Neuronal stem cell (in vitro differentiated cells): ENCODE measurements around the gene ZNF92.
"Not testable (repeated sequence)": the region's sequence is repeated elsewhere in the genome, so short reads cannot be mapped to it uniquely, and the experiment has no call there.

Experiments used
- DNase-seq: peaks from one replicate; pipeline ENCODE4 v3.0.0-alpha.2; 2013; ENCODE audit warnings: low spot score
- H2AFZ ChIP-seq: one replicate; pipeline ENCODE4 v1.6.1; 2013; ENCODE audit warnings: mild to moderate bottlenecking, low read length, inconsistent platforms
- H2AK5ac ChIP-seq: 2 replicates; pipeline ENCODE4 v1.6.1; 2013; ENCODE audit warnings: low read depth, mild to moderate bottlenecking, inconsistent platforms, low read length, moderate library complexity, mixed read lengths
- H2BK120ac ChIP-seq: 2 replicates; pipeline ENCODE4 v1.6.1; 2013; ENCODE audit warnings: low read depth, mild to moderate bottlenecking, inconsistent platforms, low read length, moderate library complexity, mixed read lengths
- H2BK12ac ChIP-seq: one replicate; pipeline ENCODE4 v1.6.1; 2013; ENCODE audit warnings: low read length, inconsistent platforms
- H2BK15ac ChIP-seq: 2 replicates; pipeline ENCODE4 v1.6.1; 2013; ENCODE audit warnings: mild to moderate bottlenecking, low read length, inconsistent platforms, mixed read lengths
- H2BK5ac ChIP-seq: one replicate; pipeline ENCODE4 v1.6.1; 2013; ENCODE audit warnings: inconsistent platforms, mild to moderate bottlenecking, low read length, moderate library complexity
- H3K14ac ChIP-seq: one replicate; pipeline ENCODE4 v1.6.1; 2013; ENCODE audit warnings: low read length, inconsistent platforms
- H3K18ac ChIP-seq: 2 replicates; pipeline ENCODE4 v1.6.1; 2013; ENCODE audit warnings: low read length, inconsistent platforms
- H3K23ac ChIP-seq: 2 replicates; pipeline ENCODE4 v1.6.1; 2013; ENCODE audit warnings: low read depth, mild to moderate bottlenecking, mixed read lengths, low read length, inconsistent platforms; ENCODE audit not compliant: poor library complexity
- H3K27ac ChIP-seq: replicated peaks from 3 replicates; pipeline ENCODE4 v1.5.1; 2013; ENCODE audit warnings: low read length, inconsistent platforms
- H3K27me3 ChIP-seq, 3 experiments: 2 replicates each; pipeline ENCODE4 v1.6.1; 2013; ENCODE audit warnings: low read length in 3 of 3, mild to moderate bottlenecking in 2 of 3, inconsistent platforms in 1 of 3, low read depth in 1 of 3, mixed read lengths in 1 of 3, moderate library complexity in 1 of 3; ENCODE audit not compliant: control insufficient read depth in 3 of 3, insufficient read depth in 3 of 3
- H3K36me3 ChIP-seq, 2 donors: replicated peaks in 1 of 2; 2 replicates each; pipeline ENCODE4 v1.6.1; 2013; ENCODE audit warnings: low read length in 2 of 2; ENCODE audit not compliant: control insufficient read depth in 2 of 2, insufficient read depth in 2 of 2
- H3K4ac ChIP-seq: 2 replicates; pipeline ENCODE4 v1.6.1; 2013; ENCODE audit warnings: inconsistent platforms, mild to moderate bottlenecking, low read length, moderate library complexity
- H3K4me1 ChIP-seq, 2 donors: 1 replicate in 1 of 2; 2 replicates in 1 of 2; pipeline ENCODE4 v1.6.1; 2013; ENCODE audit warnings: low read length in 2 of 2, low read depth in 1 of 2; ENCODE audit not compliant: control insufficient read depth in 2 of 2, insufficient read depth in 1 of 2
- H3K4me2 ChIP-seq: one replicate; pipeline ENCODE4 v1.6.1; 2013; ENCODE audit warnings: mild to moderate bottlenecking, low read length, inconsistent platforms; ENCODE audit not compliant: insufficient read depth, poor library complexity, severe bottlenecking
- H3K4me3 ChIP-seq, 2 donors: 2 replicates each; pipeline ENCODE4 v1.5.1; 2013; ENCODE audit warnings: low read length in 2 of 2, mild to moderate bottlenecking in 2 of 2, inconsistent platforms in 1 of 2, moderate library complexity in 1 of 2
- H3K79me1 ChIP-seq: one replicate; pipeline ENCODE4 v1.6.1; 2013; ENCODE audit warnings: low read depth, mild to moderate bottlenecking, inconsistent platforms, low read length, moderate library complexity
- H3K9ac ChIP-seq: one replicate; pipeline ENCODE4 v1.6.1; 2013; ENCODE audit warnings: mild to moderate bottlenecking, low read depth, low read length, inconsistent platforms; ENCODE audit not compliant: poor library complexity
- H3K9me3 ChIP-seq, 2 donors: replicated peaks in 1 of 2; 2 replicates each; pipeline versions ENCODE3 to v1.6.1; 2013; ENCODE audit warnings: low read length in 2 of 2, mild to moderate bottlenecking in 2 of 2, inconsistent platforms in 1 of 2, low read depth in 1 of 2, mixed read lengths in 1 of 2, moderate library complexity in 1 of 2; ENCODE audit not compliant: control insufficient read depth in 2 of 2, insufficient read depth in 1 of 2
- H4K8ac ChIP-seq: one replicate; pipeline ENCODE4 v1.6.1; 2013; ENCODE audit warnings: low read depth, mild to moderate bottlenecking, inconsistent platforms, low read length, moderate library complexity
- H4K91ac ChIP-seq: one replicate; pipeline ENCODE4 v1.6.1; 2013; ENCODE audit warnings: low read length, low read depth, mild to moderate bottlenecking, inconsistent platforms; ENCODE audit not compliant: poor library complexity
- WGBS, 2 donors: extraction: QIAGEN DNeasy Blood & Tissue Kit; methylation state at CpG; one replicate each; pipeline ENCODE4 v1.1.7; 2013; ENCODE audit warnings: missing lambda C conversion rate in 2 of 2, mixed read lengths in 1 of 2; ENCODE audit not compliant: insufficient read length in 2 of 2, insufficient replicate concordance in 1 of 2; ENCODE audit errors: extremely low coverage in 2 of 2; 5-methylcytosine and 5-hydroxymethylcytosine counted together

Gene ZNF92

DNA sequence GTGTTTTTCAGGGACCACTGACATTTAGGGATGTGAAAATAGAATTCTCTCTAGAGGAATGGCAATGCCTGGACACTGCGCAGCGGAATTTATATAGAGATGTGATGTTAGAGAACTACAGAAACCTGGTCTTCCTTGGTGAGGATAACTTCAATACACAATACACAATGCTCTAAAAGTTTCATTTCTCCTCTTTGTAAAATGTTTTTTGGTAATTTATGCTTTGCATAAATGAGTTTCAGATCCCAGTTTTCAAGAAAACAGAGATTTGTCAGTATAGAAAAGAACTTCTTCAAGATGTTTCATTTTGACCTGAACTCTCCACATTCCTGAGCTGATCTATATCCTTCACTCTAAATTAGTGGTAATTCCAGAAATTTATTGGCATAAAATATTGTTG is 14.2 kb downstream of the ZNF92 start:
- H2BK5ac ChIP-seq, result no peak overlapping the region
- H3K4ac ChIP-seq, result no peak overlapping the region
- no peak overlapping the region for H4K8ac ChIP-seq
- H3K27ac ChIP-seq, result no peak overlapping the region
- peaks cover 0 to 17% of the 10 kb centered on the region in 2 donors for H3K9me3 ChIP-seq
- no peak overlapping the region for H2AFZ ChIP-seq
- H3K4me2 ChIP-seq, result no peak overlapping the region
- H3K79me1 ChIP-seq, result peaks cover 4% of the 10 kb centered on the region
- no peak overlapping the region for H2AK5ac ChIP-seq
- peaks cover 5 to 82% of the 10 kb centered on the region in 2 donors for H3K36me3 ChIP-seq
- no peak overlapping the region for H3K14ac ChIP-seq
- no CpG with 5 or more reads among the region's 2 CpGs for WGBS, 2 donors
- no peak overlapping the region for H3K4me3 ChIP-seq
- H3K27me3 ChIP-seq, result no peaks in the 10 kb centered on the region
- no peak overlapping the region for H3K23ac ChIP-seq
- H2BK120ac ChIP-seq, result no peak overlapping the region
- no peaks in the 10 kb centered on the region for H3K4me1 ChIP-seq
- no peak overlapping the region for H3K9ac ChIP-seq
- H3K18ac ChIP-seq, result no peak overlapping the region
- no peak overlapping the region for H2BK15ac ChIP-seq
- no peak overlapping the region for H4K91ac ChIP-seq
- no peak for DNase-seq
- H2BK12ac ChIP-seq, result no peak overlapping the region

GRCh38 chr7:65390588-65390987 is 16.9 kb downstream of the ZNF92 start:
- Histone ChIP-seq H3K18ac (no peak overlapping the region), H2BK12ac (no peak overlapping the region), H3K36me3 (peaks cover 6 to 84% of the 10 kb centered on the region in 2 donors), H3K9me3 (peaks cover 0 to 22% of the 10 kb centered on the region in 2 donors), H3K9ac (no peak overlapping the region), H3K14ac (no peak overlapping the region), H2BK120ac (no peak overlapping the region), H3K27ac (no peak overlapping the region), H2BK5ac (no peak overlapping the region), H3K4me1 (no peaks in the 10 kb centered on the region), H3K27me3 (no peaks in the 10 kb centered on the region), H2AK5ac (no peak overlapping the region), H3K4ac (no peak overlapping the region), H3K4me2 (no peak overlapping the region), H4K91ac (no peak overlapping the region), H4K8ac (no peak overlapping the region), H3K4me3 (no peak overlapping the region), H2BK15ac (no peak overlapping the region), H3K23ac (no peak overlapping the region), H3K79me1 (peaks cover 4% of the 10 kb centered on the region), H2AFZ (no peak overlapping the region)
- WGBS, 2 donors, result no CpG with 5 or more reads among the region's 4 CpGs
- DNase-seq, result no peak

- no peak overlapping the region for H3K18ac ChIP-seq
- H3K4me3 ChIP-seq, result no peak overlapping the region
- no peak overlapping the region for H2BK15ac ChIP-seq
- H2BK5ac ChIP-seq, result no peak overlapping the region
- H3K36me3 ChIP-seq, result peaks cover 10 to 91% of the 10 kb centered on the region in 2 donors
- no peak overlapping the region for H2AK5ac ChIP-seq
- H3K9ac ChIP-seq, result no peak overlapping the region
- H3K4me2 ChIP-seq, result no peak overlapping the region
- no peaks in the 10 kb centered on the region for H3K27me3 ChIP-seq
- no CpG with 5 or more reads among the region's 4 CpGs for WGBS, 2 donors
- H2BK120ac ChIP-seq, result no peak overlapping the region
- peaks cover 2% of the 10 kb centered on the region for H3K79me1 ChIP-seq
- H3K4me1 ChIP-seq, result no peaks in the 10 kb centered on the region
- H3K4ac ChIP-seq, result no peak overlapping the region
- no peak overlapping the region for H3K27ac ChIP-seq
- H2BK12ac ChIP-seq, result no peak overlapping the region
- H3K23ac ChIP-seq, result no peak overlapping the region
- no peak for DNase-seq
- no peak overlapping the region for H3K14ac ChIP-seq
- no peak overlapping the region for H4K91ac ChIP-seq
- no peak overlapping the region for H2AFZ ChIP-seq
- H3K9me3 ChIP-seq, result peaks cover 5 to 70% of the 10 kb centered on the region in 2 donors
- H4K8ac ChIP-seq, result no peak overlapping the region
Measured at GRCh38 chr7:65397730-65398142, 24.1 kb downstream of the ZNF92 start.

DNA sequence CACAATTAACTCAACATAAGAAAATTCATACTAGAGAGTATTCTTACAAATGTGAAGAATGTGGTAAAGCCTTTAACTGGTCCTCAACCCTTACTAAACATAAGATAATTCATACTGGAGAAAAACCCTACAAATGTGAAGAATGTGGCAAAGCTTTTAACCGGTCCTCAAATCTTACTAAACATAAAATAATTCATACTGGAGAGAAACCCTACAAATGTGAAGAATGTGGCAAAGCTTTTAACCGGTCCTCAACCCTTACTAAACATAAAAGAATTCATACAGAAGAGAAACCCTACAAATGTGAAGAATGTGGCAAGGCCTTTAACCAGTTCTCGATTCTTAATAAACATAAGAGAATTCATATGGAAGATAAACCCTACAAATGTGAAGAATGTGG is 25.0 kb downstream of the ZNF92 start:
- H2BK15ac ChIP-seq, DNase-seq: not testable (repeated sequence)

More for the DNA sequence above, 25.0 kb downstream of the ZNF92 start:
- not testable (repeated sequence) for H3K4me1 ChIP-seq, H2BK12ac ChIP-seq, H3K4me3 ChIP-seq, H2BK5ac ChIP-seq, H3K27ac ChIP-seq, H2AK5ac ChIP-seq, H3K18ac ChIP-seq, H3K4ac ChIP-seq, H3K79me1 ChIP-seq, H4K91ac ChIP-seq, H2BK120ac ChIP-seq, H3K9ac ChIP-seq, H3K14ac ChIP-seq, H2AFZ ChIP-seq, H3K4me2 ChIP-seq, H3K27me3 ChIP-seq, H3K23ac ChIP-seq, H4K8ac ChIP-seq
- WGBS, 2 donors, result no CpG with 5 or more reads among the region's 3 CpGs
- H3K36me3 ChIP-seq, result peaks cover 8 to 82% of the 10 kb centered on the region in 2 donors
- H3K9me3 ChIP-seq, result peaks cover 5 to 74% of the 10 kb centered on the region in 2 donors
